C4-2B (cell line): Measurements from ENCODE around the gene ITGB2.

Source experiments
- CTCF ChIP-seq: fragments of 450-650 bp; conservative IDR thresholded peaks from 2 replicates; pipeline ENCODE4 v1.5.1; 2017; ENCODE audit warnings: mild to moderate bottlenecking
- ZFX ChIP-seq: fragments of 450-650 bp; IDR thresholded peaks from 2 replicates; pipeline ENCODE4 v1.6.1; 2017

DNA sequence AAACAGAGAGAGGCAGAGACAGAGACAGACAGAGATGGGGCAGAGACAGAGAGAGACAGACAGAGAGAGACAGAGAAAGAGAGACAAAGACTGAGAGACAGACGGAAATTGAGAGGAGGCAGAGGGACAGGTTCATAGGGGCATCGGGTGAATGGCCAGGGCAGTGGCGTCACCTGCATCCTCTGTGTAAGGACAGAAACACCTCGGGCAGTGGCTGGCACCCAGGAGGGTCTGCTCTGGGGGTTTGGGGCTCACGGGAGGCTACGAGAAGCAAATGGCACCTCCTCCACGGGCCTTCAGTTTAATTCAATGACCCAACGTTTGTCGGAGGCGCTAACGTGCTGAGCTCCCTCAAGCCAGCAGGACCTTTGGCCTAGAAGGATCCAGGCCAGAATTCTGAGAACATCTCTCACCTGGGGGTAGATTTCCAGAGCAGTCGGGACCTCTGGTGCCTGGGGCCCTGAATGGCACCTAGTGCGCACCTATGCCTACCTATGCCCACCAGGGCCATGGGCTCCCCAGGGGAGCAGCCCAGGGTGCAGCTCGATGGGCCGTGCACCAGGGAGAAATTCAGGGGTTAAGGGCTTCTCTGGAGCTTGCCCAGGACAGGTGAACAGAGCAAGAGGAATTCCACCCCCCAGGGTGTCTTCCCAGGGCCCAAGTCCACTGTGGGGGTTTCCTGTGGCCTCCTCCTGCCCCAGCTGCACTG lies 26.6 kb downstream of the ITGB2 start:
- no peak for TF ChIP-seq CTCF
- no peak for TF ChIP-seq ZFX
